ENCODE results near the gene LRRC4C. TPM values are rescaled to one million over a fixed set of nuclear protein-coding genes. Genes with fewer than 3 reads are reported as not detected.

Gene LRRC4C
- total and polyA plus RNA-seq, 10 of the 15 experiments (the other 5 are each of a cell fraction or from before 2014, with no cell fraction given): 1.5 TPM; not detected in 9

DNA sequence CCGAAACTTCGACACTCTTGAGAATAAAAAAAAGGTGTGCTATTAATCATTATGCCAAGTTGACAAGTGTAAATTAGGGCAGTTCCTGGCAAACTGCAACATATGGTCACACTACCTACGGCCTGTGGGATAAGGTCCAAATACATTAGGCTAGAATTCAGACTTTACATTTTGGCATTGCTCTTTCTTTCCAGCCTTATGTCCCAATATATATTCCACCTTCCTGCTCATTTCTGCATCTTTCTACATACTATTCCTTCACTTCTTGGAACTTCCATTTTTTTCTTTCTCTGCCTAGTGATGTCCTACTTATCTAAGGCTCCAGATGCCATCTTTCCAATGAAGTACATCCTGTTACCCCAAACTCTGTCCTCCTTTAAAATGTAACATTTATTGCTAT is 577.2 kb downstream of the LRRC4C start (continued):
- no peak for TF ChIP-seq TAF1 (IDR thresholded peaks at IDR 0.05; ENCODE audit: borderline replicate concordance, low read depth, low read length)
- TF ChIP-seq, protein P1, sequence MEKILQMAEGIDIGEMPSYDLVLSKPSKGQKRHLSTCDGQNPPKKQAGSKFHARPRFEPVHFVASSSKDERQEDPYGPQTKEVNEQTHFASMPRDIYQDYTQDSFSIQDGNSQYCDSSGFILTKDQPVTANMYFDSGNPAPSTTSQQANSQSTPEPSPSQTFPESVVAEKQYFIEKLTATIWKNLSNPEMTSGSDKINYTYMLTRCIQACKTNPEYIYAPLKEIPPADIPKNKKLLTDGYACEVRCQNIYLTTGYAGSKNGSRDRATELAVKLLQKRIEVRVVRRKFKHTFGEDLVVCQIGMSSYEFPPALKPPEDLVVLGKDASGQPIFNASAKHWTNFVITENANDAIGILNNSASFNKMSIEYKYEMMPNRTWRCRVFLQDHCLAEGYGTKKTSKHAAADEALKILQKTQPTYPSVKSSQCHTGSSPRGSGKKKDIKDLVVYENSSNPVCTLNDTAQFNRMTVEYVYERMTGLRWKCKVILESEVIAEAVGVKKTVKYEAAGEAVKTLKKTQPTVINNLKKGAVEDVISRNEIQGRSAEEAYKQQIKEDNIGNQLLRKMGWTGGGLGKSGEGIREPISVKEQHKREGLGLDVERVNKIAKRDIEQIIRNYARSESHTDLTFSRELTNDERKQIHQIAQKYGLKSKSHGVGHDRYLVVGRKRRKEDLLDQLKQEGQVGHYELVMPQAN (conservative IDR thresholded peaks at IDR 0.05): no peak
- TF ChIP-seq, protein P2, sequence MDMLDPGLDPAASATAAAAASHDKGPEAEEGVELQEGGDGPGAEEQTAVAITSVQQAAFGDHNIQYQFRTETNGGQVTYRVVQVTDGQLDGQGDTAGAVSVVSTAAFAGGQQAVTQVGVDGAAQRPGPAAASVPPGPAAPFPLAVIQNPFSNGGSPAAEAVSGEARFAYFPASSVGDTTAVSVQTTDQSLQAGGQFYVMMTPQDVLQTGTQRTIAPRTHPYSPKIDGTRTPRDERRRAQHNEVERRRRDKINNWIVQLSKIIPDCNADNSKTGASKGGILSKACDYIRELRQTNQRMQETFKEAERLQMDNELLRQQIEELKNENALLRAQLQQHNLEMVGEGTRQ (IDR thresholded peaks at IDR 0.05; ENCODE audit: borderline replicate concordance, low read depth, low read length): no peak
- TF ChIP-seq, protein P3, sequence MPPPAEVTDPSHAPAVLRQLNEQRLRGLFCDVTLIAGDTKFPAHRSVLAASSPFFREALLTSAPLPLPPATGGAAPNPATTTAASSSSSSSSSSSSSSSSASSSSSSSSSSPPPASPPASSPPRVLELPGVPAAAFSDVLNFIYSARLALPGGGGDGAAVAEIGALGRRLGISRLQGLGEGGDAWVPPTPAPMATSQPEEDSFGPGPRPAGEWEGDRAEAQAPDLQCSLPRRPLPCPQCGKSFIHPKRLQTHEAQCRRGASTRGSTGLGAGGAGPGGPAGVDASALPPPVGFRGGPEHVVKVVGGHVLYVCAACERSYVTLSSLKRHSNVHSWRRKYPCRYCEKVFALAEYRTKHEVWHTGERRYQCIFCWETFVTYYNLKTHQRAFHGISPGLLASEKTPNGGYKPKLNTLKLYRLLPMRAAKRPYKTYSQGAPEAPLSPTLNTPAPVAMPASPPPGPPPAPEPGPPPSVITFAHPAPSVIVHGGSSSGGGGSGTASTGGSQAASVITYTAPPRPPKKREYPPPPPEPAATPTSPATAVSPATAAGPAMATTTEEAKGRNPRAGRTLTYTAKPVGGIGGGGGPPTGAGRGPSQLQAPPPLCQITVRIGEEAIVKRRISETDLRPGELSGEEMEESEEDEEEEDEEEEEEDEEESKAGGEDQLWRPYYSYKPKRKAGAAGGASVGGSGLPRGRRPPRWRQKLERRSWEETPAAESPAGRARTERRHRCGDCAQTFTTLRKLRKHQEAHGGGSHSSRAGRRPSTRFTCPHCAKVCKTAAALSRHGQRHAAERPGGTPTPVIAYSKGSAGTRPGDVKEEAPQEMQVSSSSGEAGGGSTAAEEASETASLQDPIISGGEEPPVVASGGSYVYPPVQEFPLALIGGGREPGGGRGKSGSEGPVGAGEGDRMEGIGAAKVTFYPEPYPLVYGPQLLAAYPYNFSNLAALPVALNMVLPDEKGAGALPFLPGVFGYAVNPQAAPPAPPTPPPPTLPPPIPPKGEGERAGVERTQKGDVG (CRISPR knock-in tag; IDR thresholded peaks at IDR 0.05): no peak
- TF ChIP-seq, protein P4, sequence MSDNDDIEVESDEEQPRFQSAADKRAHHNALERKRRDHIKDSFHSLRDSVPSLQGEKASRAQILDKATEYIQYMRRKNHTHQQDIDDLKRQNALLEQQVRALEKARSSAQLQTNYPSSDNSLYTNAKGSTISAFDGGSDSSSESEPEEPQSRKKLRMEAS (IDR thresholded peaks at IDR 0.05; ENCODE audit: low read depth, low read length): no peak
- TF ChIP-seq HDAC2 (IDR thresholded peaks at IDR 0.05): no peak
- TF ChIP-seq BACH1 (IDR thresholded peaks at IDR 0.05; ENCODE audit: borderline replicate concordance): no peak
- no peak for TF ChIP-seq SIN3A (IDR thresholded peaks at IDR 0.05; ENCODE audit: low read depth, low read length)
- TF ChIP-seq, protein P5, sequence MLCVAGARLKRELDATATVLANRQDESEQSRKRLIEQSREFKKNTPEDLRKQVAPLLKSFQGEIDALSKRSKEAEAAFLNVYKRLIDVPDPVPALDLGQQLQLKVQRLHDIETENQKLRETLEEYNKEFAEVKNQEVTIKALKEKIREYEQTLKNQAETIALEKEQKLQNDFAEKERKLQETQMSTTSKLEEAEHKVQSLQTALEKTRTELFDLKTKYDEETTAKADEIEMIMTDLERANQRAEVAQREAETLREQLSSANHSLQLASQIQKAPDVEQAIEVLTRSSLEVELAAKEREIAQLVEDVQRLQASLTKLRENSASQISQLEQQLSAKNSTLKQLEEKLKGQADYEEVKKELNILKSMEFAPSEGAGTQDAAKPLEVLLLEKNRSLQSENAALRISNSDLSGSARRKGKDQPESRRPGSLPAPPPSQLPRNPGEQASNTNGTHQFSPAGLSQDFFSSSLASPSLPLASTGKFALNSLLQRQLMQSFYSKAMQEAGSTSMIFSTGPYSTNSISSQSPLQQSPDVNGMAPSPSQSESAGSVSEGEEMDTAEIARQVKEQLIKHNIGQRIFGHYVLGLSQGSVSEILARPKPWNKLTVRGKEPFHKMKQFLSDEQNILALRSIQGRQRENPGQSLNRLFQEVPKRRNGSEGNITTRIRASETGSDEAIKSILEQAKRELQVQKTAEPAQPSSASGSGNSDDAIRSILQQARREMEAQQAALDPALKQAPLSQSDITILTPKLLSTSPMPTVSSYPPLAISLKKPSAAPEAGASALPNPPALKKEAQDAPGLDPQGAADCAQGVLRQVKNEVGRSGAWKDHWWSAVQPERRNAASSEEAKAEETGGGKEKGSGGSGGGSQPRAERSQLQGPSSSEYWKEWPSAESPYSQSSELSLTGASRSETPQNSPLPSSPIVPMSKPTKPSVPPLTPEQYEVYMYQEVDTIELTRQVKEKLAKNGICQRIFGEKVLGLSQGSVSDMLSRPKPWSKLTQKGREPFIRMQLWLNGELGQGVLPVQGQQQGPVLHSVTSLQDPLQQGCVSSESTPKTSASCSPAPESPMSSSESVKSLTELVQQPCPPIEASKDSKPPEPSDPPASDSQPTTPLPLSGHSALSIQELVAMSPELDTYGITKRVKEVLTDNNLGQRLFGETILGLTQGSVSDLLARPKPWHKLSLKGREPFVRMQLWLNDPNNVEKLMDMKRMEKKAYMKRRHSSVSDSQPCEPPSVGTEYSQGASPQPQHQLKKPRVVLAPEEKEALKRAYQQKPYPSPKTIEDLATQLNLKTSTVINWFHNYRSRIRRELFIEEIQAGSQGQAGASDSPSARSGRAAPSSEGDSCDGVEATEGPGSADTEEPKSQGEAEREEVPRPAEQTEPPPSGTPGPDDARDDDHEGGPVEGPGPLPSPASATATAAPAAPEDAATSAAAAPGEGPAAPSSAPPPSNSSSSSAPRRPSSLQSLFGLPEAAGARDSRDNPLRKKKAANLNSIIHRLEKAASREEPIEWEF (IDR thresholded peaks at IDR 0.05; ENCODE audit: insufficient replicate concordance, low read depth, low read length): no peak
